ENCODE results near the gene ADPRS.

DNA sequence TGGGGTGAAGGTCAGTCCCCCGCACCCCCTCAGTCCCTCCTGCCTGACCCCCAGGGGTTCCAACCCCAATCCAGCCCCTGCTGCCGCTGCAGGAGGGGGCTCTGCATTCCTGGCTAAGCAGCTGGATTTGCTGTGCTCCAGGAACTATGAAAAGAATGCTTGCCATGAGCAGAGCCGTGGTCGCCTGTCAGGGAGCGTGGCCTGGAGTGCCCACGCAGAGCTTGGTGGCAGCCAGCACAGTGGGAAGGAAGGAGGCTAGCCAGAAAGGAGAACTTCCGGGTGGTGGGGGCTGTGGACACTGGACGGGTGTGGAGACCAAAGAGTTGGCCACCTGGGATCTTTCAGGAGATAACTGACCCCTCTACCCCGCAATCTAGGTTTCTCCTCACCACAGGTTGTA, 30.8 kb downstream of the ADPRS start:
- TF ChIP-seq EZH2phosphoT487 (IDR thresholded peaks at IDR 0.05; ENCODE audit: borderline replicate concordance, low read length), result no peak
- TF ChIP-seq, protein P1, sequence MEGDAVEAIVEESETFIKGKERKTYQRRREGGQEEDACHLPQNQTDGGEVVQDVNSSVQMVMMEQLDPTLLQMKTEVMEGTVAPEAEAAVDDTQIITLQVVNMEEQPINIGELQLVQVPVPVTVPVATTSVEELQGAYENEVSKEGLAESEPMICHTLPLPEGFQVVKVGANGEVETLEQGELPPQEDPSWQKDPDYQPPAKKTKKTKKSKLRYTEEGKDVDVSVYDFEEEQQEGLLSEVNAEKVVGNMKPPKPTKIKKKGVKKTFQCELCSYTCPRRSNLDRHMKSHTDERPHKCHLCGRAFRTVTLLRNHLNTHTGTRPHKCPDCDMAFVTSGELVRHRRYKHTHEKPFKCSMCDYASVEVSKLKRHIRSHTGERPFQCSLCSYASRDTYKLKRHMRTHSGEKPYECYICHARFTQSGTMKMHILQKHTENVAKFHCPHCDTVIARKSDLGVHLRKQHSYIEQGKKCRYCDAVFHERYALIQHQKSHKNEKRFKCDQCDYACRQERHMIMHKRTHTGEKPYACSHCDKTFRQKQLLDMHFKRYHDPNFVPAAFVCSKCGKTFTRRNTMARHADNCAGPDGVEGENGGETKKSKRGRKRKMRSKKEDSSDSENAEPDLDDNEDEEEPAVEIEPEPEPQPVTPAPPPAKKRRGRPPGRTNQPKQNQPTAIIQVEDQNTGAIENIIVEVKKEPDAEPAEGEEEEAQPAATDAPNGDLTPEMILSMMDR (conservative IDR thresholded peaks at IDR 0.05; ENCODE audit: low read depth, low read length), result no peak
- TF ChIP-seq EZH2 (IDR thresholded peaks at IDR 0.05; ENCODE audit: low read length, unreplicated experiment), result no peak

Measured in PC-3 (cell line).